Activated T-helper 9 cell treated with anti-CD3 and anti-CD28 coated beads, Interleukin-2, amount 50 U/mL, for 16 hours (primary cell): ENCODE results near the gene CRYZL1.

ENCODE experiments used
- DNase-seq: peaks from one replicate; pipeline ENCODE4 v3.0.0-alpha.2; 2020; ENCODE audit warnings: low read depth

Gene CRYZL1

GRCh38 chr21:33541105-33541711 is 100.3 kb downstream of the CRYZL1 start:
- peak; percentile 6 for DNase-seq

GRCh38 chr21:33540711-33541104 is 100.8 kb downstream of the CRYZL1 start:
- no peak for DNase-seq

GRCh38 chr21:33539616-33540015 is 101.9 kb downstream of the CRYZL1 start:
- no peak for DNase-seq
